ENCODE results near the gene RFX5. TPM values are rescaled to one million over a fixed set of nuclear protein-coding genes. Genes with fewer than 3 reads are reported as not detected.

Gene RFX5
- 16.8 and 24.1 TPM in 2 replicates for total RNA-seq

GRCh38 chr1:151346769-151347522 lies at the start of gene RFX5:
RFX5 (minus strand) TSS chr1:151347252; CDS start chr1:151346320, 932 bp downstream.

GRCh38 chr1:151372058-151372934 lies 25.2 kb upstream of the RFX5 start, which contains the start of gene SELENBP1:
SELENBP1 (minus strand) TSS chr1:151372705; CDS start chr1:151372641, 64 bp downstream.

GRCh38 chr1:151327223-151327902 lies 19.7 kb downstream of the RFX5 start, which contains the start of gene PI4KB:
PI4KB (minus strand) TSS chr1:151327416; CDS start chr1:151316481, 10,935 bp downstream.

Other genes with a start within 250 kb of the RFX5 start
- gene SEMA6C, start 200.6 kb downstream of the RFX5 start, total RNA-seq: 2.0 and 3.1 TPM in 2 replicates
- gene TNFAIP8L2, start 190.6 kb downstream of the RFX5 start, total RNA-seq: not detected in 2 replicates
- 7.6 and 8.7 TPM in 2 replicates for gene LYSMD1, start 181.3 kb downstream of the RFX5 start, total RNA-seq
- 25.1 and 30.7 TPM in 2 replicates for gene SCNM1, start 181.1 kb downstream of the RFX5 start, total RNA-seq
- gene TMOD4, start 171.3 kb downstream of the RFX5 start, total RNA-seq: not detected in 2 replicates
- 33.4 and 60.7 TPM in 2 replicates for gene VPS72, start 157.1 kb downstream of the RFX5 start, total RNA-seq
- 42.6 and 49.4 TPM in 2 replicates for gene PIP5K1A, start 148.7 kb downstream of the RFX5 start, total RNA-seq
- gene PSMD4, start 92.5 kb downstream of the RFX5 start, total RNA-seq: 120 and 130 TPM in 2 replicates
- gene ZNF687, start 65.0 kb downstream of the RFX5 start, total RNA-seq: 17.5 and 17.7 TPM in 2 replicates
- 36.8 and 37.0 TPM in 2 replicates for gene PI4KB, start 19.8 kb downstream of the RFX5 start, total RNA-seq
- gene SELENBP1, start 25.5 kb upstream of the RFX5 start, total RNA-seq: 65.3 and 69.2 TPM in 2 replicates
- gene PSMB4, start 52.3 kb upstream of the RFX5 start, total RNA-seq: 220 and 293 TPM in 2 replicates
- 11.3 and 18.6 TPM in 2 replicates for gene POGZ, start 112.2 kb upstream of the RFX5 start, total RNA-seq
- under 0.01 TPM in 1 of 2 replicates, not detected in the other for gene CGN, start 164.1 kb upstream of the RFX5 start, total RNA-seq
- 4.3 and 5.0 TPM in 2 replicates for gene TUFT1, start 193.1 kb upstream of the RFX5 start, total RNA-seq

Measured in cardiac atrium fibroblast (primary cell).